Caco-2 (cell line): ENCODE data around the gene CBX4. TPM values are rescaled to one million over a fixed set of nuclear protein-coding genes. Genes with fewer than 3 reads are reported as not detected.

Experiments used
- BruUV-seq: library from RNA; stranded (reverse); fragments of 400-500 nt; replicated peaks from 2 replicates; lab custom pipeline; 2021; lab: Mats Ljungman, UMichigan
- CTCF ChIA-PET: fragments of 300-600 bp; sonication (Branson Sonifier 250); formaldehyde crosslinking; loops from one replicate; lab custom pipeline; 2022; ENCODE audit warnings: antibody characterized with exemption; lab: Charles Lee
- POLR2A ChIA-PET: fragments of 300-600 bp; sonication (Branson Sonifier 250); formaldehyde crosslinking; loops from one replicate; lab custom pipeline; 2022; ENCODE audit warnings: antibody characterized with exemption; lab: Charles Lee
- DNase-seq, 2 experiments: peaks; one replicate each; pipeline versions ENCODE4 v3.0.0 to v3.0.0-alpha.2; 2020 to 2022
- H3K27me3 ChIP-seq: replicated peaks from 2 replicates; pipeline ENCODE4 v1.6.0; 2011; ENCODE audit warnings: low read length; ENCODE audit not compliant: control insufficient read depth, insufficient read depth
- H3K36me3 ChIP-seq: 2 replicates; pipeline ENCODE4 v1.5.1; 2011; ENCODE audit warnings: low read length; ENCODE audit not compliant: control insufficient read depth, insufficient read depth
- H3K4me1 ChIP-seq: fragments of 250-450 bp; sonication (Bioruptor Pico); 2 replicates; pipeline ENCODE4 v1.5.1; 2020; ENCODE audit warnings: mild to moderate bottlenecking
- H3K4me3 ChIP-seq: 2 replicates; pipeline ENCODE4 v1.5.1; 2011; ENCODE audit warnings: low read depth, mild to moderate bottlenecking, control low read depth, low read length
- H3K9me3 ChIP-seq: fragments of 250-450 bp; sonication (Bioruptor Pico); 2 replicates; pipeline ENCODE4 v1.5.1; 2020; ENCODE audit warnings: mild to moderate bottlenecking, moderate library complexity
- H3K27ac Mint-ChIP-seq: one replicate; pipeline ENCODE4 v1.8.0; 2022; ENCODE audit warnings: mixed read lengths; ENCODE audit not compliant: unreplicated experiment
- H3K27me3 Mint-ChIP-seq: one replicate; pipeline ENCODE4 v1.8.0; 2022; ENCODE audit warnings: mixed read lengths; ENCODE audit not compliant: insufficient read depth, unreplicated experiment
- H3K36me3 Mint-ChIP-seq: one replicate; pipeline ENCODE4 v1.8.0; 2022; ENCODE audit warnings: mild to moderate bottlenecking, mixed read lengths; ENCODE audit not compliant: insufficient read depth, unreplicated experiment
- H3K4me1 Mint-ChIP-seq: one replicate; pipeline ENCODE4 v1.8.0; 2022; ENCODE audit warnings: low read depth, mixed read lengths; ENCODE audit not compliant: unreplicated experiment
- H3K4me3 Mint-ChIP-seq: one replicate; pipeline ENCODE4 v1.8.0; 2022; ENCODE audit warnings: mild to moderate bottlenecking, moderate library complexity, mixed read lengths; ENCODE audit not compliant: unreplicated experiment
- H3K9me3 Mint-ChIP-seq: one replicate; pipeline ENCODE4 v1.8.0; 2022; ENCODE audit warnings: mixed read lengths; ENCODE audit not compliant: unreplicated experiment
- intact Hi-C: fragments of 100-400 bp; cut with micrococcal nuclease; formaldehyde crosslinking; loops from one replicate; pipeline ENCODE4 v1.10.0; 2022; ENCODE audit not compliant: unreplicated experiment
- total RNA-seq: library from RNA; stranded (reverse); gene quantifications from 2 replicates; pipeline ENCODE4 v1.2.3, GENCODE V29; 2022
- TF ChIP-seq, protein P1 (sequence below), 2 experiments: fragments of 200-600 bp in 1 of 2; IDR thresholded peaks; 1 replicate in 1 of 2; 2 replicates in 1 of 2; pipeline versions ENCODE4 v1.5.1 to v1.8.0; 2011 to 2022; ENCODE audit warnings: antibody characterized with exemption in 1 of 2, control low read depth in 1 of 2, inconsistent platforms in 1 of 2, low read depth in 1 of 2, low read length in 1 of 2, mild to moderate bottlenecking in 1 of 2, moderate library complexity in 1 of 2; ENCODE audit not compliant: insufficient read depth in 1 of 2, severe bottlenecking in 1 of 2, unreplicated experiment in 1 of 2

The CBX4 gene
- total RNA-seq, 1 experiment from 2014 or later, result 114 TPM

DNA sequence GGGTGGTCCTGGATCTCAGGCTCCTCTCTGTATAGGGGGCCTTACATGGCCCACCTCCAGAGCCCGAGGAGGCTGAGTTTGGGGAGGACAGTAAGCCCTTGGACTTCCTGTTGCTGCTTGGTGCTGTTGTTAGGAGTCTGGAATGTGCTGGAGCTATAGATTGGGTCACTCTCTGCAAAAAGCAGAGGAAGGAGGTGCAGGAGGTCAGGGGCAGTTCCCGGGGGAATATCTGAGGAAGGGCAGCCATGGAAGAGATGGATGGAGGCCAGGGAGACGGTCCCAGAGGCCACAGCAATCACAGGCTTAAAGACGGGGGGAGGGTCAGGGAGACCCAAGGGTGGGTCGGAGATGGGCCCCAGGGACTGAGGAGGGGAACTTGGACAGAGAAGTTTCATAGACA lies 23.0 kb upstream of the CBX4 start:
- Histone ChIP-seq H3K9me3 (no peaks in the 10 kb centered on the region), H3K36me3 (no peaks in the 10 kb centered on the region), H3K4me3 (no peak overlapping the region), H3K4me1 (peaks cover 9% of the 10 kb centered on the region), H3K27me3 (no peaks in the 10 kb centered on the region)
- Mint-ChIP-seq H3K4me1 (peaks cover 19% of the 10 kb centered on the region), H3K27me3 (no peaks in the 10 kb centered on the region), H3K4me3 (no peak overlapping the region), H3K27ac (no peak overlapping the region), H3K9me3 (no peaks in the 10 kb centered on the region), H3K36me3 (no peaks in the 10 kb centered on the region)
- TF ChIP-seq, protein P1, sequence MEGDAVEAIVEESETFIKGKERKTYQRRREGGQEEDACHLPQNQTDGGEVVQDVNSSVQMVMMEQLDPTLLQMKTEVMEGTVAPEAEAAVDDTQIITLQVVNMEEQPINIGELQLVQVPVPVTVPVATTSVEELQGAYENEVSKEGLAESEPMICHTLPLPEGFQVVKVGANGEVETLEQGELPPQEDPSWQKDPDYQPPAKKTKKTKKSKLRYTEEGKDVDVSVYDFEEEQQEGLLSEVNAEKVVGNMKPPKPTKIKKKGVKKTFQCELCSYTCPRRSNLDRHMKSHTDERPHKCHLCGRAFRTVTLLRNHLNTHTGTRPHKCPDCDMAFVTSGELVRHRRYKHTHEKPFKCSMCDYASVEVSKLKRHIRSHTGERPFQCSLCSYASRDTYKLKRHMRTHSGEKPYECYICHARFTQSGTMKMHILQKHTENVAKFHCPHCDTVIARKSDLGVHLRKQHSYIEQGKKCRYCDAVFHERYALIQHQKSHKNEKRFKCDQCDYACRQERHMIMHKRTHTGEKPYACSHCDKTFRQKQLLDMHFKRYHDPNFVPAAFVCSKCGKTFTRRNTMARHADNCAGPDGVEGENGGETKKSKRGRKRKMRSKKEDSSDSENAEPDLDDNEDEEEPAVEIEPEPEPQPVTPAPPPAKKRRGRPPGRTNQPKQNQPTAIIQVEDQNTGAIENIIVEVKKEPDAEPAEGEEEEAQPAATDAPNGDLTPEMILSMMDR (IDR thresholded peaks at IDR 0.05; ENCODE audit: insufficient read depth in 1 of 2, low read depth in 1 of 2, low read length in 1 of 2, severe bottlenecking in 1 of 2, unreplicated experiment in 1 of 2), result no peak
- DNase-seq, result no peak
- CTCF ChIA-PET, result no interaction called here
- POLR2A ChIA-PET, result interaction anchor here (0.7 kb wide), 1 partner anchor 20 kb away, joined by 3 read pairs; no protein-coding TSS in a partner anchor
- intact Hi-C loops, result no loop called here
- no TSS peak for BruUV-seq

DNA sequence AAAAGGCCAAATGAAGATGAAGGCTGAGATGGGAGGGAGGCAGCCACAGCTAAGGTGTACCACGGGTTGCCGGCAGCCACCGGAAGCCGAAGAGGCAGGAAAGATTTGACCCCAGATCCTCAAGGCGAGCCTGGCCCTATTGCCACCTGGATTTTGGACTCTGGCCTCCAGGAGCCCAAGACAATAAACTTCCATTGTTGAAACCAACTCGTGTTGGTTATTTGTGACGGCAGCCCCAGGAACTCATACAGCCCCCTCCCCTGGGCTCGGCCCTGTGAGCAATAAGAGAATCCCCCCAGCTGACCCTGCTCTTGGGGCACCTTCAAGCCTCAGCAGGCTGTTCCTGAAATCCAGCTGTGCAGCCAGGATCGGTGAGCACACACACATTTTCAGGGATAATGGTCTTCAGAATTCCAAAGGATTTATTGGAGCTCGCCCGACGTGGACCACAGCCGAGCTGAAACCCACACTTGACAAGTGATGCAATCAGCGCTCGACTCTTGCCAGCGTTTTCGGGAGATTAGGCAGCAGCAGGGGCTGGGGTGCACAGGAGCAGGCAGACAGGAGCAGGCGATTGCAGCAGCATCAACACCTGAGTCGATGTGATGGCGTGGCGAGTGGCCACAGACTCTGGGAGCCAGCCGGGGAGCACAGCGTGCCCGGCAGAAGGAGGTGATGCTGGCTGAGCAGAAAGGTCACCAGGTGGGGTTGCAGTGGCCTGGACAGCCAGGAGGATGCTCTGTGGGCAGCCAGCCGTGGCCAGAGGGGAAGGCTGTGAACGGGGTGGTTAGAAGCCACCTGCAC lies 22.4 kb upstream of the CBX4 start:
- H3K27ac Mint-ChIP-seq, result peak overlapping the region; percentile 19

More for the DNA sequence above, 22.4 kb upstream of the CBX4 start:
- intact Hi-C loops, result no loop called here
- H3K27me3 ChIP-seq, result no peaks in the 10 kb centered on the region
- H3K9me3 ChIP-seq, result no peaks in the 10 kb centered on the region
- ChIA-PET CTCF (no interaction called here), POLR2A (interaction anchor here (0.6 to 0.7 kb wide), 2 partner anchors 20 to 21 kb away, joined by 3 read pairs; no protein-coding TSS in a partner anchor)
- no peaks in the 10 kb centered on the region for H3K36me3 ChIP-seq
- no peak overlapping the region for H3K4me3 ChIP-seq
- peaks cover 19% of the 10 kb centered on the region for H3K4me1 Mint-ChIP-seq
- TF ChIP-seq, protein P1 (IDR thresholded peaks at IDR 0.05; ENCODE audit: insufficient read depth in 1 of 2, low read depth in 1 of 2, low read length in 1 of 2, severe bottlenecking in 1 of 2, unreplicated experiment in 1 of 2), result no peak
- H3K27me3 Mint-ChIP-seq, result no peaks in the 10 kb centered on the region
- no peaks in the 10 kb centered on the region for H3K9me3 Mint-ChIP-seq
- DNase-seq, result no peak
- peaks cover 9% of the 10 kb centered on the region for H3K4me1 ChIP-seq
- no TSS peak for BruUV-seq
- H3K36me3 Mint-ChIP-seq, result no peaks in the 10 kb centered on the region
- no peak overlapping the region for H3K4me3 Mint-ChIP-seq
